Islet precursor cell (in vitro differentiated cells): ENCODE results near the gene CLDN6.

Source experiments
- DNase-seq: peaks from one replicate; pipeline ENCODE4 v3.0.0-alpha.2; 2018

The CLDN6 gene

GRCh38 chr16:3051494-3051893 lies 33.5 kb upstream of the CLDN6 start:
- no peak for DNase-seq

- no peak for DNase-seq
These were observed 33.0 kb upstream of the CLDN6 start for GRCh38 chr16:3051009-3051408.

- DNase-seq = no peak
These were observed 32.5 kb upstream of the CLDN6 start for GRCh38 chr16:3050487-3050886.

- DNase-seq = no peak
These were observed 32.0 kb upstream of the CLDN6 start for GRCh38 chr16:3049921-3050481.

DNA sequence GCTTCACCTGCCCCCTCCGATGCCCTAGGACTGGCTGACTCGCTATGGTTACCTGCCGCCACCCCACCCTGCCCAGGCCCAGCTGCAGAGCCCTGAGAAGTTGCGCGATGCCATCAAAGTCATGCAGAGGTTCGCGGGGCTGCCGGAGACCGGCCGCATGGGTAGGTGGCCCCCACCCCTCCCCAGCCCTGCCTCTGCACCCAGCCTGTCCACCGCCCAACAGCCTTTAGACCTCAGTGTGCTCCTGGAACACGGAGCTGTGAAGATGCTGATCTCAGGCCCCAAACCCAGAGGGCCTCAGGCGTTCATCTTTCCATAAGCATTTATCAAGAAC lies 29.4 kb upstream of the CLDN6 start:
- DNase-seq = no peak

- DNase-seq = no peak
These were observed 28.8 kb upstream of the CLDN6 start for GRCh38 chr16:3046641-3047386.

GRCh38 chr16:3045758-3046640 lies 28.0 kb upstream of the CLDN6 start, which contains the start of gene MMP25:
Gene MMP25 (plus strand): TSS chr16:3046561. CDS start chr16:3046918, 357 bp downstream.
- peak; percentile 62 for DNase-seq

- DNase-seq = no peak
These were observed 26.7 kb upstream of the CLDN6 start for GRCh38 chr16:3044708-3045107.

GRCh38 chr16:3042376-3042775 lies 24.4 kb upstream of the CLDN6 start:
- DNase-seq = no peak

DNA sequence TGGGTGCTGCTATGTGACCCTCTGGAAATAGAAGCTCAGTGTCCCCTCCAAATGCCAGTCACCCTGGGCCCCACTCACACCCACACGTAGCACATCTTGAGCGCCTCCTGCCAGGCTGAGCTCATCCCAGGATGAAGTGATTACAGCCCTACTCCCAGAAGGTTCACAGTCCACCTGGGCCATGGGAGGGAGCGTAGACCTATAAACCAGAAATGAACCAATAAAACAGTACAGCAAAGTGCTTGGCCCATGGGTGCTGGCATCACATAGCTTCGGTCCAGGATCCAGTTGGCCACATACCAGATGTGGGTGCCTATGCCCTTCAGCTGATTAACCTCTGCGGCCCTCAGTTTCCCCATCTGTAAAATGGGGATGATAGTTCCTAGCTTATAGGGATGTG lies 20.9 kb upstream of the CLDN6 start:
- DNase-seq = no peak

DNA sequence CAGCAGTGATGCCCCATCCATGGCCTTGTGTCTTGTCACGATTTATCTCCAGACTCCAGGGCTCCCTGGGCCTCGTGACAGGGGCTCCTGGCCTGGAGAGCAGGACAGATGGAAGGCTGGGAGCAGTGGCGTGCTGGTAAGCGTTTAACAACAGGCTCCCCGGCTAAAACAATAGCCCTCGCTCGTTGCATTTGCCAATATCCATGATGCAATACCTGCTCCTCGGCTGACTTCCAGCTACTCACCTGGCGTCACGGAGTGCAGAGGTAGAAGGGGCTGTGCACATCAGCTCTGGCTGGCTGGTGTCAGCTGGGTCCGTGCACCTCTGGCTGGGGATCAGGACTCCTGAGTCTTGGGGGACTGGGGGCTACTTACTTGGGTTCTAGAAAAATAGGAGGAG lies 20.3 kb upstream of the CLDN6 start:
- DNase-seq = no peak

DNA sequence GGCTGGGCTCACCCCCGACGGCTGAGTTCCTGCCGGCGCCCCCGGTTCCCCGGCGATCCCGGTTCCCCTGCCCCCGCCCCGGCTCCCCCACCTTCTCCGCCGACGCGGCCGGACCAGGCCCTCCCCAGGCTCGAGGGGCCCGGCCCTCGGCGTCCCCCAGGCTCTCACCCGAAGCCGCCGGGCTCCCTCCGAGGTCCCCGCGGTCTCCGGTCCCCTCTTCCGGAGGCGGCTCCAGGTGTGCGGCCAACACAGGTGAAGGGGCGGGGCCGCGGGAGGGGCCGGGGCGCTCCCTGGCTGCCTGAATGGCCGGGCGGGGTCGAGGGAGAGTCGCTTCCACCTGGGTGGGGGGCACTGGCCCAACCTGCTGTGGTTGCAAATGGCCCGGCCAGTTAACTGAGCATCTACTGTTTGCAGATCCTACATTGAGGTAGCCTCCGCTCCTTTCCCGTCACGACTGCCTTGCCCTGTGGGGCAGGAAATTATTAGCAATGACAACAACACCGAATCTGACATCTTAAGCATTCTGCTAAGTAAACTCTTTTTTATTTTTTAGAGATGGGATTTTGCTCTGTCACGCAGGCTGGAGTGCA lies 18.8 kb upstream of the CLDN6 start, which contains the start of gene BICDL2:
TSS of gene BICDL2 (minus strand) at position 219 of the 590 bp plus-strand sequence. CDS start 1,448 bp downstream, outside the sequence.
- DNase-seq = no peak

DNA sequence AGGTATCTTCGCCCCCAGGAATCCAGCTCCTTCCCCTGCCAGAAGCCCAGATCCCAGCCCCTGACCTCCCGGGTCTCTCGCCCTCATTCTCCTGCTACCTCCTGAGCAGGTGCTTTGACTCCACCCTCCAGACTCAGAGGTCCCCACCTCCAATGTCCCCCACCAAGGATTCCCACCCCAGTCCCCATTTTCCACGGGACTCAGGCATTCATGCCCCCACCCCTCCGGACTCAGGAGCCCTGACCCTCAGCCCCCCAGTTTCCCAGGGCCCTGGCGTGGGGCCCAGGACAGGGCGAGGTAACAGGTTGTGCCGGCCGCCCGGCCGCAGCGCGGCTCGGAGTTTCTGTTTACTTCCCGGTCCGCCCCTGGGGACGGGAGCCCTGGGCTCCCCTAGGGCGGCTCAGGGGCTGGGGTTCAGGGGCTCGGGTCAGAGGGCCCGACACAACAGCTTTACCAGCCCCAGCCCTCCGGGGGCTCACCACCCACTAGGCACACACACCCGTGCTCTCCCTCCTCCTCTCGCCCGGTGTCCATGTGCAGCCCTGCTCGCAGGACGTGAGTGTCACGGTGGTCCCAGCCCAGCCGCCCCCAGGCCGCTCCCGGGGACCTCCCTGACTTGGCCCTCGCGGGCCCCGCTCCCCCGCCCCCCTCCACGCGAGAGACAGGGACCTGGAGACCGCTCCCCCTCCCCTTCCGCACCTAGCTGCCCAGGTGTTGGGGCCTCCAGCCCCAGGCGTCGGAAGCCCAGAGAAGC lies 18.2 kb upstream of the CLDN6 start:
- no peak for DNase-seq

- no peak for DNase-seq
These were observed 17.4 kb upstream of the CLDN6 start for GRCh38 chr16:3035289-3035971.

DNA sequence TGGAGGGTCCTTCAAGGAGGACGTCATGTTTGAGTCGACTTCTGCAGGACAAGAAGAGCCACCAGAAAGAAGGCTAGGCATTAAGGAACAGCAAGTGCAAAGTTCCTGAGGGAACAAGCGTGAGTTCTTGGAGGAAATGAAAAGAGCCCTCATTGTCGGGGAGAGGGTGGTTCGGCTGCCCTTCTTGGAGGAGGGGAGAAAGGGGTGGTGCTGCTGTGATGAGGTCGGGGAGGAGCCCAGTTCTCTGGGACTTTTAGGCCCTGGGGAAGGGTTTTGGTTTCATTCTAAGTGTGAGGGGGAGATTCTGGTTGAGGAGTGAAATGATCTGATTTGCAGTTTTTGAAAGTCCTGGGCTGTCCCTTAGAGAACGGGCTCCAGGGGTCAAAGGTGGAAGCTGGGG lies 14.6 kb upstream of the CLDN6 start:
- no peak for DNase-seq

DNA sequence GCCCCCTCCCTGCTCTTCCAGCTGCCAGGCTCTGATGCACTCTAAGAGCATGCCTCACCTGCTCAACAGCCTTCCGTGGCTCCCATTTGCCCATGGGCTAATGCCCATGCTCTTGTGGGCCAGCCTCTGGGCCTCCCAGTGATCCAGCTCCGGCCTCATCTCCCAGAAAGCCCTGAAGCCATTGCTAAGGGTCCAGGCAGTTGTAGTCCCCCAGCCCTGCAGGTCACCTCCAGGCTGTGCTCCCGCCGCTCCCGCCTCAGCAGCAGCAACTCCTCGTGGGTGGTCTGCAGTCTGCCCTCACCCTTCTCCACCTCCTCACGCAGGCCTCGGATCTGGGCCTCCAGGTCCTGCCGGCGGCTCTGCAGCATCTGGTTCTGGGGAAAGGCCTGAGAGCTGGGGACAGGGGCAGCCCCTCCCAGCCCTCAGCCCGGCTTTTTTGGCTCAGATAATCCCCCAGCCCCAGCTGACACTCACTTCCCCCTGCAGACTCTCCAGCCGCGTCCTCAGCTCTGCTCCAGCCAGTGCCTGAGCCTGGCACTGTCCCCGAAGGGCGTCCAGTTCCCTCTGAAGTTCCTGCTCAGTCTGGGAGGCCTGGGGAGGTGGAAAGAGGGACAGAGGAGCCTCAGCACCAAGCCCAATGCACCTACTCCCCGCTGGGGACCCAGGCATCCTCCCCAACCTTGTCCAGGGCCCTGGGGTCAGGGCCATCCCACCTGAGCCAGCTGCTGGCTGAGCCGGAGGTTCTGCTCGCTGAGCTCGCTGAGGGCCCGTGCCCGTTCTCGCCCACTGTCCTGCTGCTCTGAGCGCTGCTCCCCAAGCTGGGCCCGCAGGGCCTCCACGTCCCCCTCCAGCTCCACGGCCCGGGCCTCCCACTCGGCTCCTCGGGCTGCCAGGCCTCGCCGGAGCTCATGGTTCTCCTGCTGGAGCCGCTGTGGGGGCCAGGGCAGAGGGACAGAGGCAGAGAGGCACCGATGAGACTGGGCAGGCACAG lies 12.5 kb upstream of the CLDN6 start:
- peak; percentile 54 for DNase-seq

DNA sequence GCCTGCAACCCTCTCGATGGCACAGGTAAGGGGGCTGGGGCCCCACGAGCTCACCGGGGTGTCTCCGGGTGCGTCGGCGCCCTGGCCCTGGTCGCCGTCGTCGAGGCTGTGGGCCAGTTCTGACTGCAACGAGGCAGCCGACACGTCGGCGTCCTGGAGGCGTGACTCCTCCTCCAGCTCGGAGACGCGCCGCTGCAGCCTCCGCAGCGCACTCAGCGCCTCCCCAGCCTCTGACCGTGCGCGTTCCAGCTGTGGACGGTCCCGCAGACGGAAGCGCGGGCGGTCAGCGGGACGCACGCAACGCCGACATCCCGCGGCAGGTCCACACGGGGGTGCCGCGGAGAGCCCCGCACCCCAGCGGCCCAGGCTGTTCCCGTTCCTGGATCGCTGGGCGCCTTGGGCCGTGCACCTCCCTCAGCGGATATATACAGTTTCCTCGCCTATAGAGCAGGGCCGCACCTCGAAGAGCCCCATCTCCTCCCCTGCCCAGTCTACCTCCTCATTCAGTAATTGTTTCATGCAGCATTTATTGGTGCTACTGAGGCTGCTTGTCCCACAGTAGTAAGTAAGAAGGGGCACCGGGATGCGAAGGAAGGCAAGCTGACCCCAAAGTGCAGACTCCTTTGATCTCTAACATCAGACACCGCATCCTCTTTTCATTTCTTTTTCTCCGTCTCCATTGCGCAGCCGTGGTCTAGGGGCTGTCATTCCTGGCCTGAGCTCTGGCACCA lies 11.7 kb upstream of the CLDN6 start:
- DNase-seq = no peak

DNA sequence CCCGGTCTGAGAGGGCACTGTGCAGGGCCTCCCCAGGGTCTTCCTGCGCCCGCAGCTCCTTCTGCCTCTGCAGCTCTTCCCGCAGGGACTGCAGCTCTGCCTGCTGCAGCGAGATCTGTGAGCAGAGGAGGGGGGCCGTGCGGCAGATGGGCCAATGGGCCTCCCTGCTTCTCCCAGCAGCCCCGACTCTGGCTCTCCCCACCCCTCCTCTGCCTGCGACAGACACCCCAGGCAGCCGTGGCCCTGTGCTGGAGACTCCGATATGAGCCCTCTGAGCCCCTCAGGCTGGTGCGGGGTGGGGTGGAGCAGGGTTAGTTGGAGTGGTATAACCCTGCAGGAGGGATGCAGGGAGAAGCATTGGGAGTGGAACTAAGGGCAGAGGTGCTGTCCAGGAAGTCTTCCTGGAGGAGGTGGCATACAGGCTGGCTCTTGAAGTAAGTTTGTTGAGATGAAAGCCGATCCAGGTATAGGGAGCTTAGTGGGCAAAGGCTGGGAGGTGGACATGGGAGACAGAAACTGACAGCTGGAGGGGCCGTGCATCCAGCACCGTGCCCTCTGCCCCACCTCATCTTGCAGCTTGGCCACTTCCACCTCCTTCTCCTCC lies 10.8 kb upstream of the CLDN6 start:
- DNase-seq = no peak

DNA sequence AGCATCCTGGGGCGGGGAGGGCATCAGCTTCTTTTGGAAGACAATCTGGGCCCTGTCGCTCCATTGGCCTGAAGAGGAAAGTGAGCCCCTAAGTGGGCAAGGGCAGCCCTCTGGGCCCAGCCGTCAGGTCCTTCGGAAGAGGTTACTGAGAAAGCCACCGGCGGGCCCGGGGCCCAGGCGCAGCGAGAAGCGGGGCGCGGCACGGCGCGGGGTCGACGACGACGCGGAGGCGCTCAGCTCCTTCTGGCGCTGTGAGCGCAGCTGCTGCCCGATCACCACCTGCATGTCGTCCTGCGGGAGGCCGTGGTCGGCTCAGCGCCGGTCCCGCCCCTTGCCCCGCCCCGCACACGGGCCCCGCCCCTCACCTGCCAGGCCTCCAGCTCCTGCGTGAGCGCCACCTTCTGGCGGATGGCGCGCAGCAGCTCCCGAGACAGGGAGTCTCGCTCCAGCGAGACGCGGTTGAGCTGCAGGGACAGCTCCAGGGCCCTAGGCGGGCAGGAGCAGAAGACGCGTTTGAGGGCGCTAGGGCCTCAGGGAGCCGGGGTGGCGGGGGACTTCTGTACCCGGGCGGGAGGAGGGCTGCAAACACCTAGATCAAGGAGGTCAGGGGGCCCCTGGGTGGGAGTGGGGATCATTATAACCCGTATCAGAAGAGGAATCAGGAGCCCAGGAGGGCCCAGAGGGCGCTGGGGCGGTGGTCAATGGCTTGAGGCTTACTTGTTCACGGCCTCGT lies 10.2 kb upstream of the CLDN6 start:
- DNase-seq = peak; percentile 97
